Mesodermal cell (in vitro differentiated cells): ENCODE measurements around the gene KCNQ5.

Source experiments
- H3K27ac ChIP-seq: 2 replicates; pipeline ENCODE4 v1.7.0; 2013; ENCODE audit warnings: mild to moderate bottlenecking, low read depth, low read length, moderate library complexity; ENCODE audit not compliant: severe bottlenecking
- H3K36me3 ChIP-seq: 2 replicates; pipeline ENCODE4 v1.7.1; 2013; ENCODE audit warnings: mild to moderate bottlenecking, low read length, moderate library complexity; ENCODE audit not compliant: control insufficient read depth, insufficient read depth
- H3K4me1 ChIP-seq: one replicate; pipeline ENCODE4 v1.7.1; 2013; ENCODE audit warnings: mild to moderate bottlenecking, low read length; ENCODE audit not compliant: insufficient read depth, control insufficient read depth, poor library complexity, severe bottlenecking
- H3K4me3 ChIP-seq: 2 replicates; pipeline ENCODE4 v1.7.0; 2013; ENCODE audit warnings: low read length, control low read depth, mild to moderate bottlenecking; ENCODE audit not compliant: insufficient read depth, poor library complexity, severe bottlenecking; ENCODE audit errors: extremely low read depth
- H3K9me3 ChIP-seq: 2 replicates; pipeline ENCODE4 v1.7.1; 2013; ENCODE audit warnings: mild to moderate bottlenecking, low read length, moderate library complexity; ENCODE audit not compliant: control insufficient read depth
- WGBS, 2 experiments: methylation state at CpG; one replicate each; pipeline ENCODE4 v1.1.5; 2013; ENCODE audit warnings: missing lambda C conversion rate in 2 of 2; ENCODE audit not compliant: insufficient coverage in 2 of 2; 5-methylcytosine and 5-hydroxymethylcytosine counted together

The KCNQ5 gene

DNA sequence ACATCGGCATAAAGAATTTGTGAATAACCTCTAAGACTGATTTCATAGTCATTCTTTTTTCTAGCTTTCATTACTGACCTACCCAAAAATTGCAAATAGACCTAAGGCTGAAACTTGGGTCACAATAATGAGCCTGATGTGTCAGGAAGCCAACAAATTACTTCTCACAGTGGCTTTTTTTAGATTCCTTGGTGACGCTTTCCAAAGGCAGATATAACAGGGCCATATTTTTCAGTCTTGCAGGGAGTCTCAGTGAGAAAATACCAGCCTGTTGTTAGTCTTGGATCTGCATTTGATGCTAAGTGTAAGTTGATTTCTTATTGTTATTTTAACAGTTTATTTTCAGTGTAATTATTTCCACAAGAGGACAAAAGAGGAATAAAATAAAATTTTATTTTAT lies 423.7 kb downstream of the KCNQ5 start:
- H3K27ac ChIP-seq = no peak overlapping the region
- H3K9me3 ChIP-seq = no peaks in the 10 kb centered on the region
- no peaks in the 10 kb centered on the region for H3K4me1 ChIP-seq
- H3K4me3 ChIP-seq = no peak overlapping the region
- 93 to 100% methylated on average over 2 of the region's 2 CpGs for WGBS, 2 experiments
- H3K36me3 ChIP-seq = no peaks in the 10 kb centered on the region

DNA sequence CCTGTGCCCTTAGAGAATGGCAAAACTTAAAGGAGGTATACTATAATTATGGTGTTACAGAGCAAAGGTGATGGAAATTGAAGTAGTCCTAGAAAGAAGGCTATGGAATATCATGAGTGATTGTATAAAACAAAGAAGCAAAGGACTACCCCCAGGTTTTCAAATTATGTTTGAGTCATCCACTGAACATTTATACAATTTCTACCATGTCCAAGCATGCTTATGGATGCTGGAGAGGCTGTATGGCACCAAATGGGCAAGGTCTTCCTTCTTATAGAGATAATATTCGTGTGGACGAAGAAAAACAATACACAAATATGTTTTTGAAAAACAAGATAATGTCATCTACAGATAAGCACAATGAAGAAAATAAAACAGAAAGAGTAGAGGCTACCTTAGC lies 425.9 kb downstream of the KCNQ5 start:
- Histone ChIP-seq H3K27ac (no peak overlapping the region), H3K9me3 (no peaks in the 10 kb centered on the region), H3K4me1 (no peaks in the 10 kb centered on the region), H3K36me3 (no peaks in the 10 kb centered on the region), H3K4me3 (no peak overlapping the region)
- WGBS, 2 experiments = no CpG with 5 or more reads among the region's 2 CpGs

DNA sequence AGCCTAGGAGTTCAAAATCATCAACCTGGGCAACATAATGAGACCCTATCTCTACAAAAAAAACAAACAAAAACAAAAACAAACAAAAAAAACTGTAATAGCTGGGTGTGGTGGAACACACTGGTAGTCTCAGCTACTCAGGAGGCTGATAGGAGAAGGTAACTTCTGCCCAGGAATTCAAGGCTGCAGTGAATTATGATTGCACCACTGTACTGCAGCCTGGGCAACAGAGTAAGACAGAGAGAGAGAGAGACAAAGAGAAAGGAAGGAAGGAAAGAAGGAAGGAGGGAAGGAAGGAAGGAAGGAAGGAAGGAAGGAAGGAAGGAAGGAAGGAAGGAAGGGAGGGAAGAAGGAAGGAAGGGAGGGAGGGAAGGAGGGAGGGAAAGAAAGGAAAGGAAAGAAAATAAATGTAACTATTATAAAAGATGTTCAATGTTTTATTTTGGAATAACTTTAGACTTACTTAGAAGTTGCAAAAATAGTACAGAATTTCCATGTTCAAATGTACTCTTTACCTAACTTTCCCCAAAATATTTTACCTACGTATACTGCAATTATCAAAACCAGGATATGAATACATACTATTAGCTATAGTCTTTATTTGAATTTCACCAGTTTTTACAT lies 428.2 kb downstream of the KCNQ5 start:
- Histone ChIP-seq H3K9me3 (no peaks in the 10 kb centered on the region), H3K4me1 (no peaks in the 10 kb centered on the region), H3K27ac (no peak overlapping the region), H3K36me3 (no peaks in the 10 kb centered on the region), H3K4me3 (no peak overlapping the region)
- no CpG with 5 or more reads among the region's 1 CpG for WGBS, 2 experiments

DNA sequence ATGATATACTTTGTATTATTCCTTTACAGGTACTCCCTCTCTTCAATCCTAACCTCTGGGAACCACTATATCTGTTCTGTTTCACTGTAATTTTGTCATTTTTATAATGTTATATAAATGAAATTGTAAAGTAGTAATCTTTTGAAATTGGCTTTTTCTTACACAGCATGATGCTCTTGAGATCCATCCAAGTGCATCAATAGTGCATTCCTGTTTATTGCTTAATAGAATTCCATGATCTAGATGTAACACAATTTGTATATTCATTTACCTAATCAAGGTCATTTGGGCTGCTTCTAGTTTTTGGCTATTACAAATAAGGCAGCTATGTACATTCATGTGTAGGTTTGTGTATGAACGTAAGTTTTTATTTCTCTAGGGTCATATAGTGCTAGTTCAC lies 428.8 kb downstream of the KCNQ5 start:
- Histone ChIP-seq H3K36me3 (no peaks in the 10 kb centered on the region), H3K27ac (no peak overlapping the region), H3K4me3 (no peak overlapping the region), H3K9me3 (no peaks in the 10 kb centered on the region), H3K4me1 (no peaks in the 10 kb centered on the region)
- WGBS, 2 experiments = no CpG with 5 or more reads among the region's 1 CpG

DNA sequence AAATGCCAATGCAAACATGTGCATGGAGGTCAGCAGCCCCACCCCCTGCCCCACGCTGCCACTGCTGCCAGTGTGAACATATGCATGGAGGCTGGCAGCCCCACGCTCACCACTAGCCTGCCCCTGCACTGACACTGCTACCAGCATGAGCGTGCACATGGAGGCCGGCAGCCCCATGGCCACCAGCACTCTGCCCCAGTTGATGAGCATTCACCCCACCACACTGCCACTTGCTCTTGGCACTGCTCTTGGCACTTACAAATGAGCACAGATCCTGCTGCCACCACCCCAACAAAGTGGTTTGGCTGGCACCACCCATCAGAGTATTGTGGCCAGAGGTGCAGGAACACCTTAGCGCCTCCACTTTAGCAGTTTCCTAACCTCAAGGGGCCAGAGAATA lies 429.3 kb downstream of the KCNQ5 start:
- Histone ChIP-seq H3K36me3 (no peaks in the 10 kb centered on the region), H3K4me1 (no peaks in the 10 kb centered on the region), H3K27ac (no peak overlapping the region), H3K9me3 (no peaks in the 10 kb centered on the region), H3K4me3 (no peak overlapping the region)
- WGBS, 2 experiments = 93 to 97% methylated on average over 3 of the region's 5 CpGs

DNA sequence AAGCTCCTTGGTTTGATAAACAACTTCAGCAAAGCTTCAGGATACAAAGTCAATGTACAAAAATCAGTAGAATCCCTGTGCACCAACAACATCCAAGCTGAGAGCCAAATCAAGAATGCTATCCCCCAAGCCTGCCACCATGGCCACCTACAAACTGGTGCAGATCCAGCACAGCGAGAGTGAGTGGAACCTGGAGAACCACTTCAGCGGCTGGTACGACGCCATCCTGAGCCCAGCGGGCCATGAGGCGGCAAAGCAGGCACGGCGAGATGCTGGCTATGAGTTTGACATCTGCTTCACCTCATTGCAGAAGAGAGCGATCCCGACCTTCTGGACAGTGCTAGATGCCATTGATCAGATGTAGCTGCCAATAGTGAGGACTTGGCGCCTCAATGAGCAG lies 433.1 kb downstream of the KCNQ5 start:
- Histone ChIP-seq H3K9me3 (no peaks in the 10 kb centered on the region), H3K4me3 (no peak overlapping the region), H3K4me1 (no peaks in the 10 kb centered on the region), H3K36me3 (no peaks in the 10 kb centered on the region), H3K27ac (no peak overlapping the region)
- 82 to 86% methylated on average over 10 to 11 of the region's 11 CpGs for WGBS, 2 experiments

DNA sequence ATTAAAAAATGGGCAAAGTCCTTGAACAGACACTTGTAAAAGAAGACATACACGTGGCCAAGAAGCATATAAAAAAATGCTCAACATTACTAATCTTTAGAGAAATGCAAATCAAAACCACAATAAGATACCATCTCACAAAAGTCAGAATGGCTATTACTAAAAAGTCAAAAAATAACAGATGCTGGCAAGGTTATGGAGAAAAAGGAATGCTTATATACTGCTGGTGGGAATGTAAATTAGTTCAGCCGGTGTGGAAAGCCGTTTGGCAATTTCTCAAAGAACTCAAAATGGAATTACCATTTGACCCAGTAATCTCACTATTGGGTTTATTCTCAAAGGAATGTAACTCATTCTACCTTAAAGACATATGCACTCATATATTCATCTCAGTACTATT lies 436.9 kb downstream of the KCNQ5 start:
- H3K36me3 ChIP-seq = no peaks in the 10 kb centered on the region
- no peak overlapping the region for H3K27ac ChIP-seq
- WGBS, 2 experiments = no CpG with 5 or more reads among the region's 3 CpGs
- H3K9me3 ChIP-seq = no peaks in the 10 kb centered on the region
- no peaks in the 10 kb centered on the region for H3K4me1 ChIP-seq
- no peak overlapping the region for H3K4me3 ChIP-seq

DNA sequence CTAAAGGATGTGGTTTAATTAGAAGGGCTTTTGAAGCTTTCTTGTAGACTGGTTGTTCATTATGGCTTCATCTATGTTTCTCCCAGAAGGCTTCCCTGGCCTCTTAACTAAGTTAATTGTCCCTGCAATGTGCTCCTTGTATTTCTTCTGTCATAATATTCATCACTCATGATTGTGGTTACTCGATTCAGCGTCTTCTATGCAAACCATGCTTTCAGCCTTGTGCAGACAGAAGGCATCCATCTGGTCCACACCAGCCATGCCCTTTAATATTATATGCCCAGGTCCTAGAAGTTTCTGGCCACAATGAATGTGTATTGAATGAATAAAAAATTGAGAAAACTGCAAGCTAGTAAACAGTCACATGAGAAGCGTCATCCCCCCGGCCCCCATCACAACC lies 440.3 kb downstream of the KCNQ5 start:
- Histone ChIP-seq H3K36me3 (no peaks in the 10 kb centered on the region), H3K9me3 (no peaks in the 10 kb centered on the region), H3K4me1 (no peaks in the 10 kb centered on the region), H3K27ac (no peak overlapping the region), H3K4me3 (no peak overlapping the region)
- WGBS, 2 experiments = 88% methylated on average over 2 of the region's 4 CpGs; no CpG with 5 or more reads in 1 of the 2 experiments

DNA sequence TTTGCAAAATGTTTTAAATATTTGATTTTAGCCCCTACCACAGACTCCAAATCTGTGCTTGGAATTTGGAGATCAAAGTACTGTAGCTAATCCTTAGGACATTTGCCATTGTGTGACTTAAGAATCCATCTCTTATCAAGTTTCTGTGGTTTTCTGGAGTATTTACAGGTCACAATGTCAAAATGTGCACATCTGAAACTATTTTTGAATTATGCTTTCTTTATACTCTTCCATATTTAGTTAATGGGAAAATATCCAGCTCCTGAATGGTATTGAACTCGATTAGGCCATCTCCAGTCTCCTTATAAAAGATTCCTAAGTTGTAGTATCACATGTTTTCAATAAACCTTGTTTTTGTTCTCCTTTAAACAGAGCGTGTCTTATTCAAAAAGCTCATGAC lies 441.0 kb downstream of the KCNQ5 start:
- no peak overlapping the region for H3K4me3 ChIP-seq
- H3K9me3 ChIP-seq = no peaks in the 10 kb centered on the region
- 100% methylated on average over 1 of the region's 2 CpGs for whole genome bisulfite sequencing, 2 experiments
- H3K36me3 ChIP-seq = no peaks in the 10 kb centered on the region
- H3K4me1 ChIP-seq = no peaks in the 10 kb centered on the region
- no peak overlapping the region for H3K27ac ChIP-seq

DNA sequence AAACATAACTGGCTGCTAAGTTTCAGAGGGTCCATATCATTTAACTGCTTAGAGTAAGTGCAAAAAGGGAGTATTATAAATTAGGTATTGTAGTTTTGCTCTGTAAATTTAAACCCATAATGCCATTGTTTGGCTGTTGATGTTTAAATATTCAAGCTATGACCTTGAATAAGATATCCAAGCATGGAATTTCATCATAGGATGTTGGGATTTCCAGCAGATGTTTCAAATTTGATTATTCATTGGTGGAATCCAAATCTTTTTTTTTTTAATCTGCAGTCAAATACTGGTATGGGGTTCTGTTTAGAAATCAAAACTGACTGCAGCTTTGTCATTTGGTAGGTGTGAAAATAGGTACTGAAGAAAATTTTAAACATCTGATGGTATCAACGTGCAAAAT lies 442.4 kb downstream of the KCNQ5 start:
- no CpG with 5 or more reads among the region's 1 CpG for WGBS, 2 experiments
- Histone ChIP-seq H3K36me3 (no peaks in the 10 kb centered on the region), H3K4me1 (no peaks in the 10 kb centered on the region), H3K4me3 (no peak overlapping the region), H3K9me3 (no peaks in the 10 kb centered on the region), H3K27ac (no peak overlapping the region)

DNA sequence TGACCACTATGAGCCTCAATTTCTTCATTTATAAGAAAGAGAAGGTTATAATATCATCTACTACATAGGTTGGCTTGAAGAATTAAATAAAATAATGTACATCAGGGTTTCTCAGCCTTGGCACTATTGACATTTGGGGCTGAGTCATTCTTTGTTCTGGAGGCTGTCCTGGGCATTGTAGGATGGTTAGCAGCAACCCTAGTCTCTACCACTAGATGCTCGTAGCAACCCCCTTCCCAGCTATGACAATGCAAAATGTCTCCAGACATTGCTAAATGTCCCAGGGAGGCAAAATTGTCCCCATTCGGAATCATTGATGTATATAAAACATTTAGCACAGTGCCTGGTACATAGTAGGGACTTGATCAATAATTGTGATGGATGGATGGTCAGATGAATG lies 451.4 kb downstream of the KCNQ5 start:
- WGBS, 2 experiments = 90% methylated on average over 2 of the region's 2 CpGs; no CpG with 5 or more reads in 1 of the 2 experiments
- H3K27ac ChIP-seq = no peak overlapping the region

More for the DNA sequence above, 451.4 kb downstream of the KCNQ5 start:
- no peaks in the 10 kb centered on the region for H3K9me3 ChIP-seq
- H3K4me1 ChIP-seq = peaks cover 7% of the 10 kb centered on the region
- H3K36me3 ChIP-seq = no peaks in the 10 kb centered on the region
- H3K4me3 ChIP-seq = no peak overlapping the region
